Fibroblast of lung (primary cell): ENCODE measurements around the gene GALNT12. TPM values are rescaled to one million over a fixed set of nuclear protein-coding genes. Genes with fewer than 3 reads are reported as not detected.

Experiments used
- DNase-seq, 2 donors: peaks; one replicate each; pipeline versions ENCODE4 v3.0.0 to v3.0.0-alpha.2; 2010; ENCODE audit warnings: low read depth in 2 of 2
- H2AFZ ChIP-seq: 2 replicates; pipeline ENCODE4 v1.5.1; 2012; ENCODE audit warnings: low read length, control low read depth, inconsistent platforms
- H3K27ac ChIP-seq: 2 replicates; pipeline ENCODE4 v1.5.1; 2011; ENCODE audit warnings: low read length, control low read depth; ENCODE audit not compliant: insufficient read depth
- H3K27me3 ChIP-seq: 2 replicates; pipeline ENCODE4 v1.5.1; 2011; ENCODE audit warnings: mild to moderate bottlenecking, low read length; ENCODE audit not compliant: control insufficient read depth, insufficient read depth
- H3K36me3 ChIP-seq: 2 replicates; pipeline ENCODE4 v1.5.1; 2011; ENCODE audit warnings: low read length; ENCODE audit not compliant: control insufficient read depth, insufficient read depth
- H3K4me1 ChIP-seq: 2 replicates; pipeline ENCODE4 v1.5.1; 2011; ENCODE audit warnings: low read length; ENCODE audit not compliant: control insufficient read depth, insufficient read depth; ENCODE audit errors: extremely low read depth
- H3K4me2 ChIP-seq: 2 replicates; pipeline ENCODE4 v1.5.1; 2011; ENCODE audit warnings: low read length, control low read depth; ENCODE audit not compliant: insufficient read depth; ENCODE audit errors: extremely low read depth
- H3K4me3 ChIP-seq, 4 experiments: fragments of 200-600 bp in 1 of 4; sonication (generic) in 1 of 4; replicated peaks in 1 of 4; 2 replicates each; pipeline ENCODE4 v1.5.1; 2011 to 2016; ENCODE audit warnings: low read length in 4 of 4, low read depth in 3 of 4, mild to moderate bottlenecking in 3 of 4, control low read depth in 2 of 4, inconsistent platforms in 1 of 4, mixed read lengths in 1 of 4; ENCODE audit not compliant: insufficient read depth in 1 of 4; ENCODE audit errors: control extremely low read depth in 1 of 4
- H3K79me2 ChIP-seq: 2 replicates; pipeline ENCODE4 v1.5.1; 2012; ENCODE audit warnings: mild to moderate bottlenecking, low read length, inconsistent platforms; ENCODE audit not compliant: control insufficient read depth, insufficient read depth
- H3K9ac ChIP-seq: 2 replicates; pipeline ENCODE4 v1.5.1; 2011; ENCODE audit warnings: mild to moderate bottlenecking, low read length, control low read depth; ENCODE audit not compliant: insufficient read depth
- H3K9me3 ChIP-seq: 2 replicates; pipeline ENCODE4 v1.5.1; 2012; ENCODE audit warnings: low read depth, low read length; ENCODE audit not compliant: control insufficient read depth, insufficient read depth
- H4K20me1 ChIP-seq: 2 replicates; pipeline ENCODE4 v1.5.1; 2011; ENCODE audit warnings: low read length; ENCODE audit not compliant: control insufficient read depth, insufficient read depth; ENCODE audit errors: extremely low read depth
- CTCF ChIP-seq, 2 donors: IDR thresholded peaks in 1 of 2; conservative IDR thresholded peaks in 1 of 2; 1 replicate in 1 of 2; 2 replicates in 1 of 2; pipeline ENCODE4 v1.5.1; 2011 to 2012; ENCODE audit warnings: low read length in 2 of 2, control low read depth in 1 of 2, inconsistent platforms in 1 of 2, low read depth in 1 of 2, mild to moderate bottlenecking in 1 of 2
- EZH2 ChIP-seq: IDR thresholded peaks from 2 replicates; pipeline ENCODE4 v1.5.1; 2012; ENCODE audit warnings: low read length, control low read depth, mild to moderate bottlenecking; ENCODE audit errors: missing control alignments
- polyA plus RNA-seq, 2 donors: library from polyadenylated mRNA; depleted of rRNA in 1 of 2; stranded (reverse) in 1 of 2; unstranded in 1 of 2; fragments of >200 nt; gene quantifications; 2 replicates each; pipeline ENCODE4 v1.2.1, GENCODE V29; 2011 to 2012; ENCODE audit warnings: missing spikeins in 1 of 2
- total RNA-seq: library from RNA; depleted of rRNA; stranded (reverse); fragments of >200 nt; gene quantifications from 2 replicates; pipeline ENCODE4 v1.2.1, GENCODE V29; 2014

The GALNT12 gene
- total and polyA plus RNA-seq, 2 donors (not counting 1 experiment from before 2014, with no cell fraction given): 9.4 to 18.2 TPM

GRCh38 chr9:98846081-98846480, 38.6 kb downstream of the GALNT12 start:
- Histone ChIP-seq H3K9me3 (no peaks in the 10 kb centered on the region), H4K20me1 (no peaks in the 10 kb centered on the region), H3K79me2 (no peaks in the 10 kb centered on the region), H3K4me2 (no peak overlapping the region), H3K4me1 (no peaks in the 10 kb centered on the region), H3K36me3 (no peaks in the 10 kb centered on the region), H2AFZ (no peak overlapping the region), H3K9ac (no peak overlapping the region), H3K27ac (no peak overlapping the region), H3K27me3 (no peaks in the 10 kb centered on the region), H3K4me3 (no peak overlapping the region)
- TF ChIP-seq EZH2 (no peak), CTCF (conservative IDR thresholded peaks at IDR 0.05 in 1 of 2, IDR thresholded peaks at IDR 0.05 in 1 of 2; ENCODE audit: low read depth in 1 of 2, low read length in 2 of 2) (no peak)
- DNase-seq: no peak

GRCh38 chr9:98846879-98847278, 39.4 kb downstream of the GALNT12 start:
- H4K20me1 ChIP-seq: no peaks in the 10 kb centered on the region
- H2AFZ ChIP-seq: no peak overlapping the region
- H3K4me2 ChIP-seq: no peak overlapping the region
- H3K27ac ChIP-seq: no peak overlapping the region
- no peak overlapping the region for H3K4me3 ChIP-seq
- no peaks in the 10 kb centered on the region for H3K9me3 ChIP-seq
- peak in 1 of 2 donors; percentile 39 for DNase-seq
- H3K4me1 ChIP-seq: no peaks in the 10 kb centered on the region
- no peaks in the 10 kb centered on the region for H3K36me3 ChIP-seq
- H3K79me2 ChIP-seq: no peaks in the 10 kb centered on the region
- TF ChIP-seq EZH2 (no peak), CTCF (conservative IDR thresholded peaks at IDR 0.05 in 1 of 2, IDR thresholded peaks at IDR 0.05 in 1 of 2; ENCODE audit: low read depth in 1 of 2, low read length in 2 of 2) (no peak)
- no peaks in the 10 kb centered on the region for H3K27me3 ChIP-seq
- no peak overlapping the region for H3K9ac ChIP-seq

- H3K9ac ChIP-seq: no peak overlapping the region
- no peaks in the 10 kb centered on the region for H3K27me3 ChIP-seq
- H3K27ac ChIP-seq: no peak overlapping the region
- H3K4me1 ChIP-seq: no peaks in the 10 kb centered on the region
- TF ChIP-seq EZH2: no peak
- peak; percentile 88 to 96 for TF ChIP-seq CTCF (conservative IDR thresholded peaks at IDR 0.05 in 1 of 2, IDR thresholded peaks at IDR 0.05 in 1 of 2; ENCODE audit: low read depth in 1 of 2, low read length in 2 of 2)
- peak overlapping the region; percentile 37 for H2AFZ ChIP-seq
- H3K4me3 ChIP-seq: peak overlapping the region in 2 of 4 experiments; percentile 42 to 58
- H3K4me2 ChIP-seq: peak overlapping the region; percentile 55
- no peaks in the 10 kb centered on the region for H3K36me3 ChIP-seq
- no peaks in the 10 kb centered on the region for H3K9me3 ChIP-seq
- no peaks in the 10 kb centered on the region for H3K79me2 ChIP-seq
- no peaks in the 10 kb centered on the region for H4K20me1 ChIP-seq
- peak; percentile 89 to 92 for DNase-seq
These were observed 41.1 kb downstream of the GALNT12 start for GRCh38 chr9:98848450-98849149.
